ENCODE data around the gene SLC22A2.

GRCh38 chr6:160301339-160301738, 42.7 kb upstream of the SLC22A2 start:
- TF ChIP-seq, protein P1, sequence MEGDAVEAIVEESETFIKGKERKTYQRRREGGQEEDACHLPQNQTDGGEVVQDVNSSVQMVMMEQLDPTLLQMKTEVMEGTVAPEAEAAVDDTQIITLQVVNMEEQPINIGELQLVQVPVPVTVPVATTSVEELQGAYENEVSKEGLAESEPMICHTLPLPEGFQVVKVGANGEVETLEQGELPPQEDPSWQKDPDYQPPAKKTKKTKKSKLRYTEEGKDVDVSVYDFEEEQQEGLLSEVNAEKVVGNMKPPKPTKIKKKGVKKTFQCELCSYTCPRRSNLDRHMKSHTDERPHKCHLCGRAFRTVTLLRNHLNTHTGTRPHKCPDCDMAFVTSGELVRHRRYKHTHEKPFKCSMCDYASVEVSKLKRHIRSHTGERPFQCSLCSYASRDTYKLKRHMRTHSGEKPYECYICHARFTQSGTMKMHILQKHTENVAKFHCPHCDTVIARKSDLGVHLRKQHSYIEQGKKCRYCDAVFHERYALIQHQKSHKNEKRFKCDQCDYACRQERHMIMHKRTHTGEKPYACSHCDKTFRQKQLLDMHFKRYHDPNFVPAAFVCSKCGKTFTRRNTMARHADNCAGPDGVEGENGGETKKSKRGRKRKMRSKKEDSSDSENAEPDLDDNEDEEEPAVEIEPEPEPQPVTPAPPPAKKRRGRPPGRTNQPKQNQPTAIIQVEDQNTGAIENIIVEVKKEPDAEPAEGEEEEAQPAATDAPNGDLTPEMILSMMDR (IDR thresholded peaks at IDR 0.05): no peak
- TF ChIP-seq ZFX (IDR thresholded peaks at IDR 0.05; ENCODE audit: borderline replicate concordance): no peak
